IMR-90 (cell line): ENCODE data around the gene HDHD5. TPM values are rescaled to one million over a fixed set of nuclear protein-coding genes. Genes with fewer than 3 reads are reported as not detected.

ENCODE experiments used
- ATAC-seq: fragments of 200-7000 bp; cut with Tn5 transposase; 2 replicates; pipeline ENCODE4 v1.9.1; 2020; ENCODE audit warnings: low read depth, mild to moderate bottlenecking, moderate library complexity
- BruUV-seq: library from RNA; stranded (reverse); fragments of 400-500 nt; replicated peaks from 2 replicates; lab custom pipeline; 2021; lab: Mats Ljungman, UMichigan
- CTCF ChIA-PET: fragments of 300-600 bp; formaldehyde crosslinking; extraction: SDS; loops from one replicate; lab custom pipeline; 2021; ENCODE audit warnings: antibody characterized with exemption; lab: Yijun Ruan, JAX
- POLR2A ChIA-PET: fragments of 300-600 bp; sonication (Branson Sonifier 250); formaldehyde crosslinking; loops from one replicate; lab custom pipeline; 2022; ENCODE audit warnings: antibody characterized with exemption; ENCODE audit not compliant: unreplicated experiment; lab: Charles Lee
- DNase-seq: peaks from one replicate; pipeline ENCODE4 v3.0.0; 2013
- H2AFZ ChIP-seq: replicated peaks from 2 replicates; pipeline ENCODE3; 2013; ENCODE audit warnings: low read length, mild to moderate bottlenecking; ENCODE audit not compliant: poor library complexity
- H2AK5ac ChIP-seq: 2 replicates; pipeline ENCODE4 v1.6.1; 2013; ENCODE audit warnings: low read depth, low read length, inconsistent platforms
- H2AK9ac ChIP-seq: replicated peaks from 2 replicates; pipeline ENCODE3; 2013; ENCODE audit warnings: mild to moderate bottlenecking, low read depth, low read length, moderate library complexity; ENCODE audit not compliant: poor library complexity
- H2BK120ac ChIP-seq: 2 replicates; pipeline ENCODE4 v1.6.1; 2013; ENCODE audit warnings: low read depth, low read length, inconsistent platforms
- H2BK15ac ChIP-seq: 3 replicates; pipeline ENCODE4 v1.6.1; 2013; ENCODE audit warnings: low read depth, low read length, inconsistent platforms
- H2BK20ac ChIP-seq: 2 replicates; pipeline ENCODE4 v1.6.1; 2013; ENCODE audit warnings: low read depth, mild to moderate bottlenecking, inconsistent platforms, low read length, moderate library complexity
- H2BK5ac ChIP-seq: 2 replicates; pipeline ENCODE4 v1.6.1; 2013; ENCODE audit warnings: mild to moderate bottlenecking, low read depth, low read length, inconsistent platforms; ENCODE audit not compliant: poor library complexity, severe bottlenecking
- H3K14ac ChIP-seq: replicated peaks from 2 replicates; pipeline ENCODE4 v1.6.1; 2013; ENCODE audit warnings: low read depth, low read length, inconsistent platforms
- H3K18ac ChIP-seq: 2 replicates; pipeline ENCODE4 v1.6.1; 2013; ENCODE audit warnings: low read depth, low read length, control low read depth
- H3K23ac ChIP-seq: 2 replicates; pipeline ENCODE4 v1.6.1; 2013; ENCODE audit warnings: low read depth, low read length, inconsistent platforms
- H3K27ac ChIP-seq: 2 replicates; pipeline ENCODE4 v1.5.1; 2013; ENCODE audit warnings: mild to moderate bottlenecking, control low read depth, low read length; ENCODE audit not compliant: insufficient read depth
- H3K27me3 ChIP-seq: 2 replicates; pipeline ENCODE4 v1.6.1; 2013; ENCODE audit warnings: low read length; ENCODE audit not compliant: control insufficient read depth, insufficient read depth
- H3K36me3 ChIP-seq: 2 replicates; pipeline ENCODE4 v1.6.1; 2013; ENCODE audit warnings: low read length, mixed read lengths; ENCODE audit not compliant: control insufficient read depth, insufficient read depth
- H3K4ac ChIP-seq: 2 replicates; pipeline ENCODE4 v1.6.1; 2013; ENCODE audit warnings: low read depth, low read length, inconsistent platforms
- H3K4me1 ChIP-seq: 2 replicates; pipeline ENCODE4 v1.6.1; 2013; ENCODE audit warnings: low read length, mixed read lengths; ENCODE audit not compliant: control insufficient read depth, insufficient read depth
- H3K4me2 ChIP-seq: 2 replicates; pipeline ENCODE4 v1.6.1; 2013; ENCODE audit warnings: low read depth, mild to moderate bottlenecking, control low read depth, low read length, moderate library complexity
- H3K4me3 ChIP-seq: 2 replicates; pipeline ENCODE4 v1.5.1; 2013; ENCODE audit warnings: low read depth, mild to moderate bottlenecking, control low read depth, low read length, moderate library complexity; ENCODE audit not compliant: insufficient read depth
- H3K56ac ChIP-seq: 2 replicates; pipeline ENCODE4 v1.6.1; 2013; ENCODE audit warnings: low read length, inconsistent platforms; ENCODE audit not compliant: insufficient read depth; ENCODE audit errors: extremely low read depth
- H3K79me1 ChIP-seq, 2 experiments: 2 replicates each; pipeline ENCODE4 v1.6.1; 2013; ENCODE audit warnings: low read length in 2 of 2, inconsistent platforms in 1 of 2, low read depth in 1 of 2
- H3K9ac ChIP-seq: 2 replicates; pipeline ENCODE4 v1.6.1; 2013; ENCODE audit warnings: low read depth, low read length, control low read depth
- H3K9me1 ChIP-seq: 2 replicates; pipeline ENCODE4 v1.6.1; 2013; ENCODE audit warnings: low read length, inconsistent platforms; ENCODE audit not compliant: insufficient read depth
- H3K9me3 ChIP-seq: 2 replicates; pipeline ENCODE4 v1.6.1; 2013; ENCODE audit warnings: low read length; ENCODE audit not compliant: control insufficient read depth, insufficient read depth
- H4K20me1 ChIP-seq: 2 replicates; pipeline ENCODE4 v1.6.1; 2013; ENCODE audit warnings: low read length, inconsistent platforms; ENCODE audit not compliant: insufficient read depth
- H4K5ac ChIP-seq: 2 replicates; pipeline ENCODE4 v1.6.1; 2013; ENCODE audit warnings: mild to moderate bottlenecking, low read depth, low read length, control low read depth
- H4K8ac ChIP-seq, 2 experiments: 2 replicates each; pipeline ENCODE4 v1.6.1; 2013; ENCODE audit warnings: low read depth in 2 of 2, low read length in 2 of 2, control low read depth in 1 of 2, inconsistent platforms in 1 of 2
- H4K91ac ChIP-seq: 2 replicates; pipeline ENCODE4 v1.6.1; 2013; ENCODE audit warnings: low read depth, low read length, inconsistent platforms; ENCODE audit not compliant: insufficient read depth
- BHLHE40 ChIP-seq: fragments of 150-350 bp; IDR thresholded peaks from 2 replicates; pipeline ENCODE4 v1.6.1; 2016; ENCODE audit warnings: mild to moderate bottlenecking, low read depth, low read length
- CEBPB ChIP-seq: IDR thresholded peaks from 2 replicates; pipeline ENCODE4 v1.6.1; 2012; ENCODE audit warnings: low read depth, low read length, improper control_type of control experiment
- CHD1 ChIP-seq: IDR thresholded peaks from 2 replicates; pipeline ENCODE4 v1.6.1; 2012; ENCODE audit warnings: low read depth, low read length, improper control_type of control experiment
- FOS ChIP-seq: fragments of 150-350 bp; IDR thresholded peaks from 2 replicates; pipeline ENCODE4 v1.6.1; 2016; ENCODE audit warnings: low read depth, low read length
- MAFK ChIP-seq: IDR thresholded peaks from 2 replicates; pipeline ENCODE4 v1.6.1; 2012; ENCODE audit warnings: low read depth, low read length, improper control_type of control experiment
- MAZ ChIP-seq: IDR thresholded peaks from 2 replicates; pipeline ENCODE4 v1.6.1; 2012; ENCODE audit warnings: low read depth, mild to moderate bottlenecking, low read length, improper control_type of control experiment, moderate library complexity, borderline replicate concordance
- NFE2L2 ChIP-seq: fragments of 150-350 bp; IDR thresholded peaks from 2 replicates; pipeline ENCODE4 v1.6.1; 2016; ENCODE audit warnings: low read depth, mild to moderate bottlenecking, low read length
- POLR2A ChIP-seq: IDR thresholded peaks from 2 replicates; pipeline ENCODE4 v1.6.1; 2012; ENCODE audit warnings: mild to moderate bottlenecking, low read depth, low read length
- RAD21 ChIP-seq: IDR thresholded peaks from 2 replicates; pipeline ENCODE4 v1.6.1; 2012; ENCODE audit warnings: low read length, improper control_type of control experiment
- RCOR1 ChIP-seq: IDR thresholded peaks from 2 replicates; pipeline ENCODE4 v1.6.1; 2012; ENCODE audit warnings: mild to moderate bottlenecking, low read length, improper control_type of control experiment; ENCODE audit not compliant: insufficient replicate concordance
- RFX5 ChIP-seq: IDR thresholded peaks from 2 replicates; pipeline ENCODE4 v1.8.0; 2012; ENCODE audit warnings: low read depth, mild to moderate bottlenecking, low read length, moderate library complexity
- SMC3 ChIP-seq: fragments of 150-350 bp; IDR thresholded peaks from 2 replicates; pipeline ENCODE4 v1.6.1; 2016; ENCODE audit warnings: low read depth, mild to moderate bottlenecking, antibody characterized with exemption, low read length, moderate library complexity
- WGBS, 2 experiments: methylation state at CpG; one replicate each; pipeline versions ENCODE4 v1.1.5 to v1.1.7; 2013; ENCODE audit warnings: missing lambda C conversion rate in 2 of 2; ENCODE audit not compliant: insufficient read length in 1 of 2; ENCODE audit errors: extremely low coverage in 2 of 2; 5-methylcytosine and 5-hydroxymethylcytosine counted together
- dilution Hi-C: fragments of 300-500 bp; cut with HindIII; formaldehyde crosslinking; loops from one replicate; pipeline ENCODE4 v1.14.3; 2018; ENCODE audit warnings: low sequenced_read_pairs; ENCODE audit not compliant: unreplicated experiment
- in situ Hi-C: fragments of 300-500 bp; cut with MboI; formaldehyde crosslinking; loops from 3 replicates; pipeline ENCODE4 v1.14.3; 2019; ENCODE audit warnings: low sequenced_read_pairs, inconsistent platforms, mixed read lengths
- intact Hi-C: fragments of 100-400 bp; cut with micrococcal nuclease; formaldehyde crosslinking; loops from 2 replicates; pipeline ENCODE4 v1.10.0; 2022
- polyA plus RNA-seq, 3 experiments: library from polyadenylated mRNA; depleted of rRNA; stranded (reverse); fragments of >200 nt; gene quantifications; 2 replicates each; pipeline ENCODE4 v1.2.3, GENCODE V29; 2012; ENCODE audit warnings: low replicate concordance in 1 of 3
- total RNA-seq: library from RNA; depleted of rRNA; stranded (reverse); fragments of >200 nt; gene quantifications from 2 replicates; pipeline ENCODE4 v1.2.3, GENCODE V29; 2012
- TF ChIP-seq, protein P1 (sequence below): fragments of 150-350 bp; IDR thresholded peaks from 2 replicates; pipeline ENCODE4 v1.6.1; 2016; ENCODE audit warnings: low read depth, mild to moderate bottlenecking, low read length, moderate library complexity, borderline replicate concordance
- TF ChIP-seq, protein P2 (sequence below): fragments of 150-350 bp; IDR thresholded peaks from 2 replicates; pipeline ENCODE4 v1.6.1; 2017; ENCODE audit warnings: mild to moderate bottlenecking, antibody characterized with exemption, low read length, low read depth
- TF ChIP-seq, protein P3 (sequence below): conservative IDR thresholded peaks from 2 replicates; pipeline ENCODE4 v1.5.1; 2012; ENCODE audit warnings: mild to moderate bottlenecking, low read depth, low read length, improper control_type of control experiment

Gene HDHD5
- total and polyA plus RNA-seq, 2 of the 4 experiments (the other 2 are of a cell fraction) = 31.9 to 37.5 TPM

DNA sequence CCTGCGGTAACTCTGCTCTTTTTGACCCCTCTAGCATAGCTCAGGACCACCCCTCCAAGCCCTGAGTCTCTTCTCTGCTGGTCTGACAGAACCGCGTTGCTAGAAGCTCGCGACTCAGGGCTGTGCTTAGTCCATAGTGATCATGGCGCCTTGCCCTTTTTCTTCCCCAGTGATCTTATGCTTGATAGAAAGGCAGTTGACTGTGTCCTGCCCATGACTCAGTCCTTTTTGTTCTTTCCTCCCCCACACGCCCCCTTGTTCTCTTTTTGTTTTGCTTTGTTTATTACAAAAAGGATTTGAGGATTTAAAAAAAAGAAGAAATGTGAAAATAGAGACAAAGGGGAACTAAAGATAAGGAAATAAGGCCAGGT is 56.8 kb downstream of the HDHD5 start:
- H4K91ac ChIP-seq = no peak overlapping the region
- no peak overlapping the region for H2BK15ac ChIP-seq
- CTCF ChIA-PET = no interaction called here
- no peak for ATAC-seq
- no peak overlapping the region for H2BK5ac ChIP-seq
- no peaks in the 10 kb centered on the region for H3K9me3 ChIP-seq
- no peak overlapping the region for H3K4me2 ChIP-seq
- H3K27me3 ChIP-seq = no peaks in the 10 kb centered on the region
- H3K56ac ChIP-seq = no peak overlapping the region
- no peak overlapping the region for H3K23ac ChIP-seq
- in situ Hi-C loops (no loop called here), intact Hi-C loops (no loop called here), dilution Hi-C loops (no loop called here)
- no peak overlapping the region for H2BK120ac ChIP-seq
- 77% methylated on average over 3 of the region's 7 CpGs; no CpG with 5 or more reads in 1 of the 2 experiments for WGBS, 2 experiments
- no peak overlapping the region for H4K5ac ChIP-seq
- H3K79me1 ChIP-seq = peaks cover 3 to 5% of the 10 kb centered on the region in 2 experiments; a peak in 2 of 4 replicates
- no peak overlapping the region for H3K9ac ChIP-seq
- TF ChIP-seq NFE2L2 (no peak), RFX5 (no peak), MAZ (no peak), CHD1 (no peak), POLR2A (no peak), SMC3 (no peak), FOS (no peak), MAFK (no peak), RAD21 (no peak), RCOR1 (no peak), BHLHE40 (no peak), CEBPB (no peak)
- TF ChIP-seq, protein P1, sequence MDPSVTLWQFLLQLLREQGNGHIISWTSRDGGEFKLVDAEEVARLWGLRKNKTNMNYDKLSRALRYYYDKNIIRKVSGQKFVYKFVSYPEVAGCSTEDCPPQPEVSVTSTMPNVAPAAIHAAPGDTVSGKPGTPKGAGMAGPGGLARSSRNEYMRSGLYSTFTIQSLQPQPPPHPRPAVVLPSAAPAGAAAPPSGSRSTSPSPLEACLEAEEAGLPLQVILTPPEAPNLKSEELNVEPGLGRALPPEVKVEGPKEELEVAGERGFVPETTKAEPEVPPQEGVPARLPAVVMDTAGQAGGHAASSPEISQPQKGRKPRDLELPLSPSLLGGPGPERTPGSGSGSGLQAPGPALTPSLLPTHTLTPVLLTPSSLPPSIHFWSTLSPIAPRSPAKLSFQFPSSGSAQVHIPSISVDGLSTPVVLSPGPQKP = no peak
- TF ChIP-seq, protein P2, sequence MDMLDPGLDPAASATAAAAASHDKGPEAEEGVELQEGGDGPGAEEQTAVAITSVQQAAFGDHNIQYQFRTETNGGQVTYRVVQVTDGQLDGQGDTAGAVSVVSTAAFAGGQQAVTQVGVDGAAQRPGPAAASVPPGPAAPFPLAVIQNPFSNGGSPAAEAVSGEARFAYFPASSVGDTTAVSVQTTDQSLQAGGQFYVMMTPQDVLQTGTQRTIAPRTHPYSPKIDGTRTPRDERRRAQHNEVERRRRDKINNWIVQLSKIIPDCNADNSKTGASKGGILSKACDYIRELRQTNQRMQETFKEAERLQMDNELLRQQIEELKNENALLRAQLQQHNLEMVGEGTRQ = no peak
- TF ChIP-seq, protein P3, sequence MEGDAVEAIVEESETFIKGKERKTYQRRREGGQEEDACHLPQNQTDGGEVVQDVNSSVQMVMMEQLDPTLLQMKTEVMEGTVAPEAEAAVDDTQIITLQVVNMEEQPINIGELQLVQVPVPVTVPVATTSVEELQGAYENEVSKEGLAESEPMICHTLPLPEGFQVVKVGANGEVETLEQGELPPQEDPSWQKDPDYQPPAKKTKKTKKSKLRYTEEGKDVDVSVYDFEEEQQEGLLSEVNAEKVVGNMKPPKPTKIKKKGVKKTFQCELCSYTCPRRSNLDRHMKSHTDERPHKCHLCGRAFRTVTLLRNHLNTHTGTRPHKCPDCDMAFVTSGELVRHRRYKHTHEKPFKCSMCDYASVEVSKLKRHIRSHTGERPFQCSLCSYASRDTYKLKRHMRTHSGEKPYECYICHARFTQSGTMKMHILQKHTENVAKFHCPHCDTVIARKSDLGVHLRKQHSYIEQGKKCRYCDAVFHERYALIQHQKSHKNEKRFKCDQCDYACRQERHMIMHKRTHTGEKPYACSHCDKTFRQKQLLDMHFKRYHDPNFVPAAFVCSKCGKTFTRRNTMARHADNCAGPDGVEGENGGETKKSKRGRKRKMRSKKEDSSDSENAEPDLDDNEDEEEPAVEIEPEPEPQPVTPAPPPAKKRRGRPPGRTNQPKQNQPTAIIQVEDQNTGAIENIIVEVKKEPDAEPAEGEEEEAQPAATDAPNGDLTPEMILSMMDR = no peak
- H3K14ac ChIP-seq = no peak overlapping the region
- H2AFZ ChIP-seq = no peak overlapping the region
- H3K9me1 ChIP-seq = peaks cover 10% of the 10 kb centered on the region
- no peak overlapping the region for H2AK9ac ChIP-seq
- H2AK5ac ChIP-seq = no peak overlapping the region
- H3K18ac ChIP-seq = no peak overlapping the region
- POLR2A ChIA-PET = no interaction called here
- peaks cover 70% of the 10 kb centered on the region for H3K36me3 ChIP-seq
- no peak for DNase-seq
- H4K8ac ChIP-seq = no peak overlapping the region
- BruUV-seq = no TSS peak
- H3K4me3 ChIP-seq = no peak overlapping the region
- no peak overlapping the region for H3K27ac ChIP-seq
- H3K4ac ChIP-seq = no peak overlapping the region
- H4K20me1 ChIP-seq = peaks cover 9% of the 10 kb centered on the region
- no peak overlapping the region for H2BK20ac ChIP-seq
- H3K4me1 ChIP-seq = no peaks in the 10 kb centered on the region
